K562 (cell line): ENCODE data around the gene DCLK1.

Experiments
- EP300 ChIP-seq: IDR thresholded peaks from 2 replicates; pipeline ENCODE4 v1.6.1; 2012; ENCODE audit warnings: low read length, improper control_type of control experiment
- GABPA ChIP-seq: fragments of 200-800 bp; sonication (Bioruptor generic); conservative IDR thresholded peaks from 2 replicates; pipeline ENCODE4 v1.6.1; 2016; ENCODE audit warnings: low read depth, missing genetic modification characterization, missing compliant biosample characterization
- PRPF4 ChIP-seq: fragments of 200-400 bp; formaldehyde crosslinking; IDR thresholded peaks from one replicate; pipeline ENCODE4 v1.6.1; 2017; ENCODE audit warnings: low read length, low read depth, mild to moderate bottlenecking; ENCODE audit not compliant: insufficient read depth, poor library complexity, severe bottlenecking
- ZNF780A ChIP-seq: fragments of 250-450 bp; sonication (Bioruptor Pico); IDR thresholded peaks from 2 replicates; pipeline ENCODE4 v1.5.0; 2021; ENCODE audit warnings: mild to moderate bottlenecking

DNA sequence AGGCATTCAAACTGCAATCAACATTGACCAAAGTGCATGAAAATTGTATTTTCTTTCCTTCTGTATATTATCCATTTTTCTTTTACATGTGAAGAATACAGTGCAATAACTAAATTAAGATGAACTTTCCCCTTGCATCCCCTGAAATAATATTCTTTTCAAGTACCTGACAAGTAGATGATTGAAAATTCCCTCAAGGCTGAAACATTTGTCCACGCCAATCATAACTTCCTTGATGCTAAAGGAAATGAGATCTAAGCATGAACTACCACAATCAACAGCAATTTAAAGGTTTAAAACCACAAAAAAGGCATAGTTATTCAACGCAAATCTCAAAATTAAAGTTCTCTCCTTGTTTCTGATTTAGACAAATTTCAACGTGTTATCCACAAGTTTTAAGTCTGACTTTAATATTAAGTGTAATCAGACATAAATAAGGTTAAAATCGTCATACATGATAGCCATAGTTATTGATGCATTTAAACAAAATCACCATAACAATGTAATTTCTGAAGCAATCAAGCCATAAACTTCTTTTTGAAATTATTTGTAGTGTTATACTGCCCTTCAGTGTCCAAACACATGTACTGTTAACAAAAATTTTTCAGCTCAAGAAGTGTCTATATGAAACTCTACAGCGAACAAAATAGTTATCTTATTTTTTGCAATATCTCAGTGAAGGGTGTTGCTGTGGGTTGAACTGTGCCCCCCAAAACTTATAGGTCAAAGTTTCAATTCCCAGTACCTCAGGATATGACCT, 169.5 kb downstream of the DCLK1 start:
- TF ChIP-seq GABPA (tag): no peak
- TF ChIP-seq PRPF4: no peak
- no peak for TF ChIP-seq EP300
- no peak for TF ChIP-seq ZNF780A (CRISPR knock-in tag)
